ENCODE results near the gene SHISA6.

SHISA6 gene

DNA sequence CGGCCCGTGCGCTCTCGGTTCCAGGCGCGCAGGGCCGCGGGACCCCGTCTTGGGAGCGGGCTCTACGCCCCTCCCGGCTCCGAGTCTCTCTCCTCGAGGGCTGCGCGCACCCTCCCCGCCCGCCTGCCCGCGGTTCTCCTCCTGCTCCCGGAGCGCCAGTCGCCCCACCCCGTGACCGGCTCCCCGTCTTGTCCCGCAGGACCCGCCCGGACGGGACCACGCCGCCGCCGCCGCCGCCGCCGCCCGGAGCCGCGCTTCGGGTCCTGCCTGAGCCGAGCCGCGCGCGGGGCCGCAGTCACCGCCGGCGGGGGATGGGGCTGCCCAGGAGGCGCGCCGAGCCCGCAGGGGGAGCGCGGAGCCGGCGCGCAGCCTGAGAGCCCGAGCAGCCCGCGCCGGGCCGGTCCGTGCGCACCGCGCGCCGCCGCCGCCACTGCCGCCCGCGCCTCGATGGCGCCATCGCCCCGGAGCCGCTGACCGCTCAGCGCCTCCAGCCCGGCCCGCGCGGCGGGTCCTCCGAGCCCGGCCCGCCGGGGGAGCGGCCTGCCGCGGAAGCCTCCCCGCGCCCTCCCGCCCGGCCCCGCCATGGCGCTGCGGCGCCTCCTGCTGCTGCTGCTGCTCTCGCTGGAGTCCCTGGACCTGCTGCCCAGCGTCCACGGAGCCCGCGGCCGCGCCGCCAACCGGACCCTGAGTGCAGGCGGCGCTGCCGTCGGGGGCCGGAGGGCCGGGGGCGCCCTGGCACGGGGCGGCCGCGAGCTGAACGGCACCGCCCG lies at the start of gene SHISA6:
Gene SHISA6 (plus strand): TSS at position 373 of the 770 bp plus-strand sequence.
- DNase-seq, result no peak

DNA sequence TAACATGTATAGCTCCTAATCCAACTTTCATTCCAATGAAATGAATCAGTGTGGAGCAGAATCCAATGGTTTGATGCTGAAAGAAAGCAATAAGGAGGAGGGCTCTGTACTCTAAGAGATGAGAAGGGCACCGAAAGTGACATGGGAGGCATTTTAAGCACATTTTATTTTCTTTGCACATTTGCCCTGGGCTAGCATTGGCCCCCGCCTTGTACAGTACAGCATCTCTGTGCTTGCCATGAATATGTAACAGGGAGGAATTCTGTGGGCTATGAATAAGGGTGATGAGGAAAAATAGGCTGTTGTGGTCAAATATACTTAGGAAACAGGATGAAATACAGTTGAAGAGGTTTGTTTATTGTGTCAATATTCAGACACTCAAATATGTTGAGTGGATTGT lies 45.2 kb upstream of the SHISA6 start:
- no peak for DNase-seq

DNA sequence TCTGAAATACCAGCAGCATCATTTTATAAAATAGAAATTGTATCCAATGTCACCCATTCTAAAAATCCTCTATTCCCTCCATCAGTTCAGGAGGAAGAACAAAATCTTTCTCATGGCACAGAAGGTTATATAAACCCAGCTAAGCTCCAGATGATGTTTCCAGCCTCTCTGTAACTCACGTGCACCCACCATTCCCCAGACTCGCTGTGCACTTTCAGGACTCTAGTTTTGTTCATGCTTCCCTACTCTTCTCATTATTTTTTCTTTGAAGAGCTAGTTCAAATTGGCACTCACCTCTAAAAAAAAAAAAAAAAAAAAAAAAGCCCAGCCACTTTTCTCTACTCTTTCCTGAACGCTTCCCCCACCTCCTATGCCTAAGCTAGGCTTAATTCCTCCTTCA lies 36.0 kb upstream of the SHISA6 start:
- no peak for DNase-seq

DNA sequence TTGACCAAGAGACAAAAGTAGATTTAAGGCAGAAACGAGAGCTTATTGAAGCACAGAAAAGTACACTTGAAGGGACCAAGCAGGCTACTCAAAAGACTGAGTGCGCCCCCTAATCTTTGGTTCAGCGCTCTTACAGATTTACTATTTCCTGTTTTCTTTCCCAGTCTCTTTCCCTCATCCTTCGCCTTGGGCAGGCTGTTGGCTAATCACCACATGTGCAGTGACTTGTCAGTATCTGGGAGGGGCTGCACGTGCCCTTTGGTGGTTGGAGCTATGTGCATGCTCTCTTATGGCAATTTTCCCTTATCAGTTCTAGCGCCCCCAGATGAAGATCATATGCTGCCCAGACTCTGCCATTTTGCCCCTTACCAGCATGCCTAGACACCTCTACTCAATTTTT lies 35.4 kb upstream of the SHISA6 start:
- DNase-seq, result no peak

DNA sequence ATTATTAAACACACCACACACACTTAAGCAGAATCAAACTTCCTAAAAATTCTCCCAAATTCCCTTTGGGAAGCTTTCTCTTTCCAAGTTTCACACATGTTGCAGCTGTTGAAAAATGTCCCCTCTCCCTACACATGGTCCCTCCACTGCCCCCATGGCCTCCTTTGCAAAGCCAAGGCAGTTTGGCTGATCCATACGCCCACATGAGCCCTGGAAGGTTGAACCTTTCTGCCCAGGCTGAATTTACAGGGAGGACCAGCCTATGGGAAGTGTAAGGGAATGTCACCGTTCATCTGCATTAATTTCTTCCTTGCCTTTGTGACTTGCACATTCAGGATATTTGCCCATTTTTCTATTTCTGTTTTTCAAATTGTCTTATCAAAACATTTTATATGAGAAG lies 31.1 kb upstream of the SHISA6 start:
- no peak for DNase-seq

DNA sequence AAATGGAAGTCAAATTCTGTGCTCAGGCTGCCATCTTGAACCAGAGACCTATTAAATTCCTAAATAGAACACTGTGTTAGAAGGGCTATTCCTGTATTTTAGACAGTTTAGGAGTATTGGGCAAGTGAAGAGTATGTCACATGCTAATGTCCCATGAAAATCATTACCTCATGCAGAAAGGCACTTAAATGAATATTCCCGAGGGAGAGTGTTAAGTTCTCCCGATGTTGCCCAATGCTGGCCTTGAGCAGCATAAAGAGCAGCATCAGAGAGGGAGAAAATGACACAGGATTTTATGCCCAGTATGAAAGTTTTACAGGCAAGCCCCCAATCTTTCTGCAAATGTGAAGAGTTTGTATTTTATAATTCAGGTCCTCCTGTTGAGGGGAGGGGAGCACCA lies 28.2 kb upstream of the SHISA6 start:
- DNase-seq, result no peak

DNA sequence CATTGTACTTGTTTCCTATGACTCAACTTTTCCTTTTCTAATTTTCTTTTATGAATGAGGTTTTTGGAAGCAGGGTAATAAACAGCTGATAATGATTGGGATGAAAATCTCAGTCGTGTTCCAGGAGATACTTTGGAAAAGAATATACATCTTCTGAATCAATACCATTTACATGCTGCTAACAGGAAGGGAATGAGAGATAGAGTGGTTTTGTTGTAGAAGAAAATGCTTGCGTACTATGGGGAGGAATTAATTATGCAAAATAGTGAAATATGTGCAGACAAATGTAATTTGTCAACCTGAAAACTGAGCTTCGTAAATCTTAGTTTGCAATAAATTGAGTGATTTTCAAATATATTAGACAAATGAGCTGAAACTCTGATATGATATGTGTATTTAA lies 24.0 kb upstream of the SHISA6 start:
- DNase-seq, result no peak

DNA sequence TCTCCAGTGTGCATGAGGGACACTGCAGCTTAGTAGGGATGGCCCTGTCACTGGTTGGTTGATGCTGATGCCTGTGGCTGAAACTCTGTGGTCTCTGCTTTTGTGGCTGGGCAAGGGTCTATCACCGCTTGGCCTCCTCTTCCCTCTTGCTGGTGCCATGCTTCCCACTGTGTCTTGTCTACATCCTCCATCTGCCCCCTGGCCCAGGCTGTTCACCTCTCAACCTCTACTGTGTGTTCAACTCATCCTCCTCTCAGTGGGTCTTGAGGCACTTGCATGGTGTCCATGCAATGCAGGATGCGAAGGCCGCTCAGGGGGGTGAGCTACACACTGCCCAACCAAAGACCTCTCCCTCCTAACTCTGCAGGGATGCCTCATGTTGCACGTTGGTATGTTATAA lies 19.8 kb upstream of the SHISA6 start:
- DNase-seq, result no peak

DNA sequence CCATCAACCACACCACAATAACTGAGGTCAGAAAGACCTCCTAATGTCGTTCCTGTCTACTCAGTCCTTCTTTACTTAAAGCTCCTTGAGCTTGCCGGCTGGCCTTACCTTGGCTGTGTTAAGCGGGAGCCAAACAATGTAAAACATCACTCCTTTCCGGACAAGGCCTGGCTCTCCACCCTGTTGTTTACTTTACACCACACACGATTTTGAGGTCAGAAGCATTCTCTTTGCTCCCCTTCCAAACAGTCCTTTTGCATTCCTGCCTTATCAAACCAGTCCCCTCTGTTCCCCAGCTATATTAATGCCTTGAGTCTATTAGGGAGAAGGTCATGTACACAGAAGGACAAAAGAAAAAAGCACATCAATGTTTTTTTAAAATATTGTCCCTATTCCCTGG lies 19.3 kb upstream of the SHISA6 start:
- no peak for DNase-seq

DNA sequence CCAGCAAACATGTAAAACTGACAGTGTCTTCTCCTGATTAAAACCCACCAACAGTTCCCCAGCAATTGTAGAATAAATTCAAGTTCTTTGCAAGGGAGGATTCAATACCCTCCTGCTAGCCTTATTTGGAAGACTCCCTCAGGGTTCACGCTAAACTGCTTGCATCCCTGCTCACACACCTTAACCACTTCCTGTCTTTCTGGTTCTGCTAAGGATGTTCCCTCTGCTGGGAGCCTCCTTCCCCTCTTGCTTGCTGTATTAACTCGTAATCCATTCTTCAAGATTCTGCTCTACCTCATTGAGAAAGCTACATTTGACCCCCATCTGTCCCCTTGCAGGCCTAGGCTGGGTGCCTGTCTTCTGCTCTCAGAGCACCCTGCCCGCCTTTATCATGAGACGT lies 2.3 kb upstream of the SHISA6 start:
- no peak for DNase-seq

DNA sequence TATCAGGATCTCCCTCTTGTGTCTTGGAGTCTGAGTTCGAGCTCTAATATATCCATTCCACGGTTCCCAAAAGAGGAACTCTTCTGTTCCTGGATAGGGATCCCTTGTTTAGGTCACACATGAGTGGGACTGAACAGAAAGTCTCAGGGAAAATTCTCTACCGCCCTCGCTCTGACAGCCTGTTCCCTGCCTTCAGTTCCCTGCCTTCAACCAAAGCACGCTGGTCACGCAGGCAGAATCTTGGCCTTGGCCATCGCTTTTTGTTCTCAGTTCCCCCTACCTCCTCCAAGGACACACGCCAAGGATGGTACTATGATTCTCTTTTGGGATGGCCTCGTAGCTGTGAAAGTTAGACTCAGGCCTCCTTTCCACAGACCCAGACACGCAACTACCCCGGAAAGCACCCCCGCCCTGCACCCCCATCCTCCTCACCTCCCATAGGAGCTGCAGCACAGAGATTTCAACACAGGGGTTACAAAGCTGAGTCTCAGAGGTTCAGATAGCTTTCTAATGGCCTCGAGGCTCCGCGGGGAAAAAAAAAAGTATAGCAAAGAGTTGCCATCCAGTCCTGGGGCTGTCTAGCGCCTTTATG lies 1.5 kb upstream of the SHISA6 start:
- DNase-seq, result no peak

DNA sequence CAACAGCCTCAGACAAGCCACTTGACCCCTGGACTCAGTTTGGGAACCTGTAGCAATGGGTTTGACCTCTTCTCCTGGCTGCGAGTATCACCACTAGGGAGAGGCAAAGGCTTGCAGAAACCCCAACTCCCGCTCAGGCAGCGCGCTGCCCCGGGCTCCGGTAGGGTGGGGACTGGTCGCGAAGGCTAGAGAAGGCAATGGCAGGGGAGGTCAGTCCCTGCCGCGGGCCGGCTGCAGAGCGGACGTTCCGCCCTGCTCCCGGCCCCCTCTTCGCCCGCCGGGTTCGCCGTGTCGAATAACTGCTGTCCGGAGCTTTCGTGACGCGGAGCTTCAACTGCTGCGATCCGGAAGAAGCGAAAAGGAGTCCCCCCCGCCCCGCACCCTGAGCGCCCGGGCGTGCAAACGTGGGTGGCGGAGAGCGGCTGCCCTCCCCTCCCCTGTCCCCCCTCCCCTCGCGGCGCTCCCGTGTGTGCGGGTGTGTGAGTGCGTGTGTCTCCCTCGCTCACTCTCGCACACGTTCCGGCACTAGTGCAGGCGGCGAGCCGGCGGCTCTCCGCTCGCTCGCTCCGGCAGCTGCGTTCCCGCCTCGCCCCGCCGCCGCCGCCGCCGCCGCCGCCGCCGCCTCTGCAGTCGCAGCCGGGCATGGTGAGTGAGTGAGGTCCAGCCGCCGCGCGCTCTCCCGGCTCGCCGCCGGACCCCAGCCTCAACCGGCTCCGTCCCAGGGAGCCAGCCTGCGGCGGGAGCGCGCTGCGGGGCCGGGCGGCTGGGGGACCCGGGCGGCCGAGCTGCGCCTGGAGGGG lies 772 bp upstream of the SHISA6 start:
- no peak for DNase-seq

DNA sequence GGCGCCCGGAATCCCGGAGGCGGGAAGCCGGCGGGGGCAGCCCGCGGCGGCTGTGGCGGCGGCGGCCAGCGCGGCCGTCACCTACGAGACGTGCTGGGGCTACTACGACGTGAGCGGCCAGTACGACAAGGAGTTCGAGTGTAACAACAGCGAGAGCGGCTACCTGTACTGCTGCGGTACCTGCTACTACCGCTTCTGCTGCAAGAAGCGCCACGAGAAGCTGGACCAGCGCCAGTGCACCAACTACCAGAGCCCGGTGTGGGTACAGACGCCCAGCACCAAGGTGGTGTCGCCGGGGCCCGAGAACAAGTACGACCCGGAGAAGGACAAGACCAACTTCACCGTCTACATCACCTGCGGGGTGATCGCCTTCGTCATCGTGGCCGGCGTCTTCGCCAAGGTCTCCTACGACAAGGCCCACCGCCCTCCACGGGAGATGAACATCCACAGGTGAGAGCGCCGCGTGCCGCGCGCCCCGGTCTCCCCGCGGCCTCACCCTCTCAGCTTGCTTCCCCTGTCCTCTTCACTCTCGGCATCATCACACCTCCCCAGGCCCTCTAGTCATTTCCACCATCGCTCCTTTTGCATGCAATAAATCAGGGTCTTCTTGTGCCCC lies 706 bp downstream of the SHISA6 start:
- DNase-seq, result no peak

DNA sequence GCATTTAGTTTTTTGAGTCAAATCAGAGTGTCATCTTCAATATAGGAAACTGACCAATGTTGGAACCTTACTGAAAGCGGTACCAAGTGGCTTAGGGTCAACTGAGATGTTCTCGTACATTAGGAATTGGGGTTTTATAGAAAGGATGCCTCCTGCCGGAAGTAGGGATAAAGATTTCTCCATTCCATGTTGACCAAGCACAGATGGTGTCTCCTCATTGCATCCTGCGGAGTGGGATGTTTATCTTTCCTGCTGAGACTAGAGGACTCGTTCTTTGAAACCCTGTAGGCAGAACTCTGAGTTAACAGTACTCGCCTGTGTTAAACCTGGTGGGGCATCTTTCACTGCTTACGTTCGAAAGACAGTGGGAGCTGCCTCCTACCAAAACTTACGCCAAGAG lies 1.4 kb downstream of the SHISA6 start:
- no peak for DNase-seq

DNA sequence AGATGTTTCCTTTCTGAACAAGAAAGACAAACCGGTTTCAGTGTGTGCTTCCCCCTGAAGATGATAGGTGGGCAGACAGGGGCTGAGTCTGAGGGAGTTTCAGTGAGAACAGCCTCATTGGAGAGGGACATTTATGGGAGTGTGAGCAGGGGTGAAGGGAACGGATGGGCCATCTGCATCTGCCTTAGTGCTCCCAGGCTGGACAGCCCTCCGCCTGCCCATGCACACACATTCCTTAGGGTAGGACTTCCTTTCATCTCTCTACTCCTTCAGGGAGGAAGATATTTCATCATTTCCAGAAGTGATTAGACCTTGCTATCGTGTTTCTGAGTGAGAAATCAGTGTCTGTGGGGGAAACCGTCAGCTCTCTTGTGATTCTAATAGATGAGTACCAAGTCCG lies 3.8 kb downstream of the SHISA6 start:
- DNase-seq, result no peak

DNA sequence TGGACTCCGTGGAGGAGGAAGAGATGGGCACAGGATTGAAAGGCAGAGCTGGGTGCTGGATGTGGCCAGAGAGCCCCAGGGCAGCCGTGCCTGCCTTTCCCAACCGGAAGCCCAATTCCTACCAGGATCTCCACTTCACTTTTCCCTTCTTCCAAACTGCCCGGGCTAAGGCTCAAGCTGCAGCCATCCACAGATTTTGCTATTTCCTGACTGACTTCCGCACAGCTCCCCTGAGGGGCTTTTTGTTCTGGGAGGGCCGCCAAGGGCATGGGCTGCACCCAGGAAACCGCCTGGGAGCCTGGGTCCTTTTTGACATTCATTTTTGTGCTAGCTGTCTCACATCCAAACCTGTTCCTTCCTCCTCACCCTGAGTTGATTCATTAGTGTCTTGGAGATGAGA lies 4.2 kb downstream of the SHISA6 start:
- DNase-seq, result no peak

DNA sequence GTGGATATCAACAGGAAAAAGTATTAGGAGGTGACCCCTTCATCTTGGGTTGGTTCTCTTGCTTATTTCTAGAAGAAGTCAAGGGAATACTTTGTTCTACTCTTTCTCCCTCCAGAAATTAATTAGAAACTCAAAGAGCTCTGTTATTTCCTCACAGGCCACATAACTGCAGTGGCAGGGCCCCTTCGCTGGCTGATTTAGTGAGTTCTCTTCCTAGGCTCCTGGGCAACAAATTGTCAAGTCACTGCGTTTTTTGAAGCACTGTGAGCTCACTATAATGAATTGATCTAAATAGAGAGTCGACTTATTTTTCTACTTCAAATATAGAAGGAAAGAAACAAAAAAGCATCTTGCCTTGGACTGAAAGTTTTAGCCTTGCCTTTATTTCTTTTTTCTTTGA lies 4.8 kb downstream of the SHISA6 start:
- no peak for DNase-seq

DNA sequence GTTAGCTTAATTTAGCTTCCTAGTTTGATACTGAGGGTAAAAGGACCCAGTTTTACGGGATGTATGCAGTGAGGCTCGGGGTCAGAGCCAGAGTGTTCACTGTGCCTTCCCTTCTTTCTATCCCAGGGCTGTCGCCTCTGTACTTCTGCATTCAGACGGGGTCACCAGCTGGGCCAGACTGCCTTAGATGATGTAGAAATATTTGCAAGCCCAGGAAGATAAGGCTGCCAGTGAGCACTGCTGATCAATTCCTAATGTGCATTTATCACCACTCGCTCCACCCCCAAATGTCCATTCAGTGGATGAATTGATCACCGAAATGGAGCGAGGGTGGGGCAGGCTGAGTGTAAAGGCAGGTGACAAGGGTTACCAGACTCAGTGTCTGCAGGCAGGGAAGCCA lies 9.1 kb downstream of the SHISA6 start:
- no peak for DNase-seq

DNA sequence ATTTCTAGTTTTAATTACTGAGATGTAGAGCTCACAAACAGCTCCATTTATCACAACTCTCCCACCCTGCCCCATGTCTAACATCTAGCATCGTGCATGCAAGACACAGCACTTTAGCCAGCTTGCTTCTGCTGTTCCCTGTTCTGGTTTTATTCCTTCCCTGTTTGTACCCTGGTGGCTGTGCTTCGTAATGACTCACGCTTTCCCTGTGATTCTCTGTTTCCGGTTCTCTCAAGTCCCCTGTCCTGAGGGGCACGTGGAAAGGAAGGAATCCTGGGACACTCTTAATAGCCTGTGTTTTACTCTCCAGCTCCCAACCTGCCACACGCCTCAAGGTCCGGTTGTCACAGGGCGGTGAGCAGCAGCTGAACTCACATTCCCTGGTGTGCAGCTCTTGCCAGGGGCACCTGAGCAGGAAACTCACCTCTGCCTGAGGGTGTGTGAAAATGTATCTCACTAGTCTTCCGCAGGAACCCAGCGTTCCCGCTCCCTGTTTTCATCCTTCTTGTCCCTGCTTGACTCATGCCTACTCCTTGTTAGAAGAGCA lies 10.6 kb downstream of the SHISA6 start:
- DNase-seq, result no peak

DNA sequence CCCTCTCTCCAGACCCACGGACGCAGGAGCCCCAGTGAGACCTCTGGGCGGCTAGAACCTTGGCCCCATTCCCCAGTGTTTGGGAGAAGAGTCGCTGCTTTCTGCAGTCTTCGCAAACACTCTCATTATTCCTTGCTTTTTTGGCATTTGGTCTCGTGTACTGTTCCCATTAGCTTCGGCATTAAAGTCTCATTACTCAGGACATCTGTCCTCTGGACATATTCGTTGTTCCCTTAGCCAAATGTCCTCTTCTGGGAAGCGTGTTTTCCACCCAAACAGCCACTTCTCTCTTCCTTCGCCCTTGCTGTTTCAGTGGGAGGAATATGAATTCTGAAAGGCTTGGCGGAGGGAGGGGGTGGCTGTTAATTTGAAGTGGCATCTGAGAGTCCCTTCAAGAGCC lies 11.1 kb downstream of the SHISA6 start:
- DNase-seq, result no peak

DNA sequence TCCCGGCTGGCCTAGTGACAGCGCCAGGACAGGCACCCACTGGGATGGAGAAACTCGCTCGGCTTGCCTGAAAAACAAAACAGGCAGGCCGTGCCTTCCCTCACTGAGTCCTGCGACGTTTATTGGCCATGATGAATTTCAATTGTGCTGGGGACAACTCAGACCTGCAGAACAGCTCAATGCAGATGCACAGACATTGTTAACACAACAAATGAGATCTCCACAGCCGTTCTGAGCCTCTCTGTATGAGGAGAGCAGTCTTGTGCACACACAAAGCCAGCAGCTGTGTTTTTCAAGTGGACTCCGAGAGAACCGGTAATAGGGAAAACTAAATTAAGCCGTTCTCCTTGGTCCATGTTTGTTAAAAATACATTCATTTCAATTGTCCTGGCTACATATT lies 15.9 kb downstream of the SHISA6 start:
- DNase-seq, result no peak

DNA sequence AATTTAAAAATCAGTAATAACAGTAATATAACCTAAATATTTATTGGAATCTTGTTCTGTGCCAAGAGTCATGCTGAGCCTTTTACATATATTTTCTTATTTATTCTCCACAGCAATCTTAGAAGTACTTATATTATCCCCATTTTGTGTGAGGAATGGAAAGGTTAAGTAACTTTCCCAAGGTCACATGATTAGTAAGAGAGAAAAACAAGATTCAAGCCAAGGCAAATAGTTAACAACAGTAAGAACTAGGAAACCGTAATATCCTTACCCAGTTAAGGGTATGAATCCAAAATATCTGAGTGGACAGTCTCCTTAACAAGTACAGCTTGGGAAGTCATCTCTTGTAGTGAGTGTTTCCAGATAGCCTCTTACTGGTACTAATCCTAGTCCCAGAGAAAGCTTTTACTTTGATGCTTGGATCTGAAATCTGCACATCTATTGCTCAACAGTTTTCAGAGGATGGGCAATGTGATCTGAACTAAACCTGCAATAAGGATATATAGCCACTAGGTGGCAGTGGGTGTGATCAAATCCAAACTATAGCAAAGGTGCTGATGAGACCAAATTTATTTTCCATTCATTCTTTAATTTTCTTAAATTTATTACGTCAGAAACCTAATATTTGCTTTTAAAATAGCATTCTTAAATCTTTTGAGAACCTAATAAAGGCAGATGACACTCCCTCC lies 23.3 kb downstream of the SHISA6 start:
- DNase-seq, result no peak

Measured in CD4-positive, alpha-beta T cell treated with Interleukin-15 for 1 hour (primary cell).